Measurements from ENCODE around the gene ALG12.
A peak's percentile ranks its signal among the peaks of the same experiment; 100 is the strongest.

ALG12 gene

DNA sequence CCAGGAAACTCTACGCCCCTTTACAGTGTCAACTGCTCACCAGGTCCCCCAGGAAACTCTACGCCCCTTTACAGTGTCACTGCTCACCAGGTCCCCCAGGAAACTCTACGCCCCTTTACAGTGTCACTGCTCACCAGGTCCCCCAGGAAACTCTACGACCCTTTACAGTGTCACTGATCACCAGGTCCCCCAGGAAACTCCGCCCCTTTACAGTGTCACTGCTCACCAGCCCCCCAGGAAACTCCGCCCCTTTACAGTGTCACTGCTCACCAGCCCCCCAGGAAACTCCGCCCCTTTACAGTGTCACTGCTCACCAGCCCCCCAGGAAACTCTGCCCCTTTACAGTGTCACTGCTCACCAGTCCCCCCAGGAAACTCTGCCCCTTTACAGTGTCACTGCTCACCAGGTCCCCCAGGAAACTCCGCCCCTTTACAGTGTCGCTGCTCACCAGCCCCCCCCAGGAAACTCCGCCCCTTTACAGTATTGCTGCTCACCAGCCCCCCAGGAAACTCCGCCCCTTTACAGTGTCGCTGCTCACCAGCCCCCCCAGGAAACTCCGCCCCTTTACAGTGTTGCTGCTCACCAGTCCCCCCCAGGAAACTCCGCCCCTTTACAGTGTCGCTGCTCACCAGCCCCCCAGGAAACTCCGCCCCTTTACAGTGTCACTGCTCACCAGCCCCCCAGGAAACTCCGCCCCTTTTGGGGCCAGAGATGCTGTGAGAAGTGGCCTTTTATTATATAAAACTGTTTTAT is 27.0 kb upstream of the ALG12 start:
- DNase-seq (ENCODE audit: low spot score) = peak; percentile 48

- DNase-seq (ENCODE audit: low spot score) = no peak
Observed at GRCh38 chr22:49944399-49944891, 26.2 kb upstream of the ALG12 start.

DNA sequence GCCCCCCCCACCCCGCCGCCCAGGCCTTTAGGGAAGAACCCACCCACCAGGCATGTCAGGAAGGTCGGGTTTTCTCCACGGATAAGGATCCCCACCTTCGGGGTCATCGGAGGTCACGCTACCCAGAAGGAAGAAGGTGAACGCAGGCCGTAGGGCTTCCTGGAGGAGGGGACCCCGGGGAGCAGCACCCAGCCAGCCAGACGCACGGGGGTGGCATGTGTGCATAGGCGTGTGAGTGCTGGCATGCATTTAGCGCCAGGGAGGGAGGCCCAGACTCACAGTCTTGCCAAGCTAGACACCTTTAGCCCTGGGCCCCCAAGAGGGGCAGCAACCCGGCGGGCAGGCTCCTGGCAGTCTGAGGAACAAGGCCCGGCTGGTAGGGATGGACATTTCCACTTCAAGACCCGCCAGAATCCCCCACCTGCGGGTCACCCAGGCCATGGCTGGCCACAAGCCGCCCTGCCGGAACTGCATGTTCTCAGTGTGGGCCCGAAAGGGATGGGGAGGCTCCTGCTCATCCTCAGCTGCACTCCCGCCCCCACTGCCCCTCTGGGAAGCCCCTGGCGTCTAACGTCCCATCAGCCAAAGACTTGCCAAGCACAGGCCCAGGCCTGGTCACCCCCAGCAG is 25.6 kb upstream of the ALG12 start:
- no peak for DNase-seq (ENCODE audit: low spot score)

DNA sequence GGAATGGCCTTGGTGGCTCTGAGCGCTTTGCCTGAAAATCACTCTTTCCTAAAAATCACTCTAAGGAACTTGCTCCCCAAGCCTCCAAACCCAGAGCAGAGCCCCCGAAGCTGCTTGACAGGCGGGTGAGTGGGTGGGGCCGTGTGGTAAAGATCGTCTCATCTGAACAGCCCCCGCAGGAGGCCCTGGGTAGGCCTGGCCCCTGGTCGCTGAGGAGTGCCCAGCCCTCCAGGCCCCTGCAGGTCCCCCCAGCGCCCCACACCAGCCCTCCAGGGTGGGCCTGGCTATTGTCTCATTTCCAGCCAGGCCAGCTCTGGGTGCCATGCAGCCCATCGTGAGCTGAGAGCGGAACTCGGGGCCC is 25.1 kb upstream of the ALG12 start:
- DNase-seq (ENCODE audit: low spot score) = no peak

DNA sequence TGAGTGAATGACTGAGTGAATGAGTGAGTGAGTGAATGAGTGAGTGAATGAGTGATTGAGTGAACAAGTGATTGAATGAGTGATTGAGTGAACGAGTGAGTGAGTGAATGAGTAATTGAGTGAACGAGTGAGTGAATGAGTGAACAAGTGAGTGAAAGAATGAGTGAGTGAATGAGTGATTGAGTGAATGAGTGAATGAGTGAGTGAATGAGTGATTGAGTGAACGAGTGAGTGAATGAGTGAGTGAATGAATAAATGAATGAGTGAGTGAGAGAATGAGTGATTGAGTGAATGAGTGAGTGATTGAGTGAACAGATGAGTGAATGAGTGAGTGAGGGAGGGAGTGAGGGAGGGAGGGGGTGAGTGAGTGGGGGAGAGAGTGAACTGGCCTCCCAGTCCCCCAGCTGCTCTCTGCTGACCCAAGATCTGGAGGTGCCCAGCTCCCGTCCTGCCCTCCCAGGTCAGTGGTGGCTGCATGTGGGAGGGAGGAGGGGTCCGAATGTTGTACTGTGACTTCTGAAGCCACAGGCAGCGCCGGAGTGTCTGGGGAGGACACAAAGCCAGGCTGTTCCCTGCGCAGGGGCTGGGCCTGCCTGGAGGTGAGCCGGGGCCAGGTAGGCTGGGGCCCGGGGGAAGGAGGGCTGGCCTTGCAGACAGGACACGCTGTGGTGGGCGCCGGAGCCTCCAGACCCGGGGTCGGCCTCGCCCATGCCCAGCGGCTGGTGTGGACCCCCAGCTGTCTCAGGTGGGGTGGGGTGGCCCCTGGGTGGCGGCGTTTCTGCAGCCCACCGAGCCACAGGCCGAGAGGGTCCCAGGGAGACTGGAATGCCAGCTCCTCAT is 24.5 kb upstream of the ALG12 start:
- DNase-seq (ENCODE audit: low spot score) = no peak

DNA sequence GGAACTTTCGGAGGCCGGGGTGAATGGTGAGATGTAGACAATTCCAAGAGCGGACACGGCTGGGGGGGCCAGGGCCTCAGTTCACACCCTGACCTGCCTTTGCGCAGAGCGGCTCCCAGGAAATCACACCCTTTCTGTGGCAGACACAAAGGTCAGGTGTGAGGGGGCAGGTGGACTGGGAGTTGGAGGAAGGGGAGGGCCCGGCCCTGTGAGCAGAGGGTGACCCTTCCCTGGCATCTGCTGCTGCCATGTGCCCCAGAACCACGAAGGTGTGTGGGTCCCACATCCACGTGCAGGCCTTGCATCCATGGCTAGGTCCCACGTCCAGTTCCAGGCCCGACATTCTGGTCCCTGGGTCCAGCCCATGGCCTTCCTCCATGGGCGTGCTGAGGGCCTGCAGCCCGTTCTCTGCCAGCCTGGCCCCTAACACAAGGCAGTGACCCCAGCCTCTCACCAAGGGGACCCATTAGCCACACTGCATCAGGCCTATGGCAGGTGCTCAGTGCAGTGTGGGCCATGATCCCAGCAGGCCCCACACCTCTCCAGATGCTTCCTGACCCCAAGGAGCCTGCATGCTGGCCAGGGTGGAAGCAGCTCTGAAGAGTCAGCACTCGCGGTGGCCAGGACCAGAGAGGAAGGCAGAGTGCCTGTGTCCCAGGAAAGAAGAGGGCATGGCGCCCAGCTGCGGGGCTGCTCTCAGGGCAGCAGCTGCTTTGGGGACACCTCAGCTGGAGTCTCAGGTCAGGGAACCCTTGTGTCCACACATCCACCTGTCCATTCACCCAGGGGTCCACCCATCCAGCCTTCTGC is 23.5 kb upstream of the ALG12 start:
- no peak for DNase-seq (ENCODE audit: low spot score)

DNA sequence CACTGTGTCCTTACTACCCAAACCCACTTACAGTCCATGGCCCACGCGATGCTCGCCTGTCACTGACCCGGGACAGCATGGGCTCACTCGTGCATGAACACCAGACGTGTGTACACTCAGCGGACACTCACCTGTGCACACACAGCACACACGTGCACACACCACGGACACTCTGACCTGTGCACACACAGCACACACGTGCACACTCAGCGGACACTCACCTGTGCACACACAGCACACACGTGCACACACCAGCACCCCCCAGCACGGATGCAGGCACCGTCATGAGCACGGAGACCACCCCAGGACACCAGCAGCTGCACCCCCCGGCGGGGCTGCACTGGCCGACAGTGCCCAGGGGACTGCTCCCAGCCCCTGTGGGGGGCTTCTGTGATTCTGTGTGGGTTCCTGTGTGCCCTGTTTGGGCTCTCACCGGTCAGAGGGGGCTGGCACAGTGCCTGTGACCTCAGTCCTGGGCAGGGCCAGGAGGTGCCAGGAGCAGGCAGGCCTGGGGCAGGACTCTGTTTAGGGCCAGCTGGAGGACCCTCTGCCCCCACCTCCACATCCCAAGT is 20.4 kb upstream of the ALG12 start:
- DNase-seq (ENCODE audit: low spot score) = no peak

DNA sequence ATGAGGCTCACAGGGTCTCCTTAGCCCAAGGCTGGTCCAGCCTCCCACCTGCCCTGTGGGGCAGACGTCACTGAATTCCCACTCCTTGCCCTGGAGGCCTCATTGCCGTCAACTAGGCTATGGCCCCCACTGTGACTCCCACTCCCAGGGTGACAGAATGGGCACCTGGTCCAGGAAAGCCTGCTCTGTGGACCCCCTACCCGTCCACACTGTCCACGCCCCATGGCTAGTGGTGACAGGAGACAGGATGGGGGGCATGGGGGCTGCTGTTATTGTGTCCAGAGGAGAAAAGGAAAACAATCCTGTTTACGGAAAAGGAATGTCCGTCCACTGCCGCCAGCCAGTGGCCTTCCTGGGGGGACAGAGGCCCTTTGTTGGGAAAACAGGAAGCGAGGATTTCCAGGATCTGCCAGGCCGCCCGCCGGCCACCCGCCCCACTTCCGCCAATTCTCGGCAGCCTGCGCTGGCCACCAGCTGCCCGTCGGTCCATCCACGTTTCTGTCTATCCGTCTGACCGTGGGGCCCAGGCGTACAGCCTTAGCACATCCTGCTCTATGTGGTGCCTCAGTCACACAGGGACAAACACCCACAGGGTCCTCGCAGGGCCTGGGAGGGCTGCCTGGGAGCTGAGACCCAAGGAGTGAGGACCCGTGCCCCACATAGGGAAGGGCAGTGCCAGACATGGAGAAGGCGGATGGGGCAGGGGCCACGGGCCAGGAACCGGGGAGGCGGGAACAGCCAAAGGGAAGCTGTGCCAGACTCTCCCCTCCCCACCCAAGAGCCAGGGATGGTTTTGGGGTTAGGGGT is 19.7 kb upstream of the ALG12 start:
- no peak for DNase-seq (ENCODE audit: low spot score)

DNA sequence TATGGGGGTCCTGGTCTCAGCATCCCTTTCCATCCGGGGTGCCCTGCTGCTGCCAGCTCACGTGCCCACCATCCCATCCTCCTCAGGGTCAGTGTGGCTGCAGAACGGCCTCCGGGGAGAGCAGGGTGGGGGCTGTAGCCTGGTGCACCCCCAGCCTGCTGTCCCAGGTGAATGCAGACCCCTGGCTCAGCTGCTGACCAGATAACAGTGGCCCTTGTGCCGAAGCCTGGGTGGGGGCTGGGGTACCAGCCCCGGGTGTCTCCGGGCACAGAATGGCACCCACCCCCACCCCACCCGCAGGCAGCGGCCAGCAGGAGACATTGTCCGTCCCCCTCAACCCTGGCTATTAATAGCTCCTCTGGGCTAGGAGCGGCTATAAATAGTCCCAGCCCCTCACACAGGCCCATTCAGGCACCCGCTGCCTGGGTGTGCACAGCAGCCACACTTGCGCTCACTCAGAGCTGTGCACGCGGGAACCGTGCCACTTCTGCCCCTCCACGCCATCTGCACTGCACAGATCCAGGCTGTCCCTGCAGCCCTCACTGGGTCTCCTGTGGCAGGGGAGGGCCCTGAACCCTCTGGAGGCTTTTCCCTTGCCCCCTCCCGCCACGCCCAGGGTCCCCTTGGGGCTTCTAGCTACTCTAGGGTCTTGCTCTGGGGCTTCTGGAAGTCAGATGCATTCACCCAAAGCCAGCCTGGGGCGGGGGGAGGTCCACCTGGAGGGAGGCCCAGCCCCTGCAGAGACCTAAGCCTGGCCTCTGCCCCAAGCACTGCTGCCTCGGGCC is 18.9 kb upstream of the ALG12 start:
- no peak for DNase-seq (ENCODE audit: low spot score)

GRCh38 chr22:49936018-49936972 is 18.1 kb upstream of the ALG12 start:
- DNase-seq (ENCODE audit: low spot score) = peak; percentile 93

GRCh38 chr22:49935561-49935960 is 17.3 kb upstream of the ALG12 start:
- peak; percentile 63 for DNase-seq (ENCODE audit: low spot score)

- DNase-seq (ENCODE audit: low spot score) = peak; percentile 89
Observed at GRCh38 chr22:49934891-49935557, 16.8 kb upstream of the ALG12 start.

GRCh38 chr22:49934160-49934890 is 16.1 kb upstream of the ALG12 start:
- DNase-seq (ENCODE audit: low spot score) = no peak

DNA sequence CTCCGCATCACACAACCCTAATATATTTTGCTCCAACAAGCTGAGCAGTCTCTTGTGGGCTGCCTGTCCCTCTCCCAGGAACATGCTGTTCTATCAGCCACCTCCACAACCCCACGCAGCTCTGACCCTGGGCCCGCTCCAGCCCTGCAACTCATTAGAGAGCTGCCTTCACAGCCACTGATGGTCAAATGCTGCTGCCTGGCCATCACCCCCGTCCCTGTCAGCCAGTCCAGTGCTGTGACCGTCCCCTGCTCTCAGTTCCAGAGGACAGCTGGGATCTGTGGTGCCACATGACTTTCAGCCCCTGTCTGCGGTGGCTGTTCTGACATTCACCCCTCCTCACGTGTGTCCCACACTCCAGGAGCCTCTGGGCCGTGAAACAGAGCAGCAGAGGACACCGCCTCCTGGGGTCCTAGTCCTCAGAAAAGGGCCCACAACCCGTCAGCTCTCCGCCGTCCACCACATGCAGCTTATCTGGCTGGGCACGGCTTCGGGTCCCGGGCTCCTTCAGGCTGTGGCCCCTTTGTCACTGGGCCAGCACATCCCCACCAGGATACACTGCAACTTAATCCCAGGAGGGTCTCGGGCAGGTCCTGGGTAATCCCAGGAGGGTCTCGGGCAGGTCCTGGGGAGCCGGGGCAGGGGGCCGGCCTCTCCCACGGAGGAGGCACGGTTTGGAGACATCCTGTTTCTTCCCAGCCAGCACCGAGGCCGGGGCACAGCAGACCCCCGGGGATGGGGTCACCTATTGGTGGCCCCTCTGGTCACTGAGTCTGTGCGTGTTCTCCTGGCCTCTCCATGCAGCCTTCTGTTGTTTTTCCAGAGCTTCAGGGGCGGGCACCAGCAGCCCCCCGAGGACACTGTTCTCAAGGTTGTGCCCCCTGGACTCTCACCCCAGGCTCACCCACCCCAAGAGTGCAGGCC is 15.3 kb upstream of the ALG12 start:
- DNase-seq (ENCODE audit: low spot score) = no peak

DNA sequence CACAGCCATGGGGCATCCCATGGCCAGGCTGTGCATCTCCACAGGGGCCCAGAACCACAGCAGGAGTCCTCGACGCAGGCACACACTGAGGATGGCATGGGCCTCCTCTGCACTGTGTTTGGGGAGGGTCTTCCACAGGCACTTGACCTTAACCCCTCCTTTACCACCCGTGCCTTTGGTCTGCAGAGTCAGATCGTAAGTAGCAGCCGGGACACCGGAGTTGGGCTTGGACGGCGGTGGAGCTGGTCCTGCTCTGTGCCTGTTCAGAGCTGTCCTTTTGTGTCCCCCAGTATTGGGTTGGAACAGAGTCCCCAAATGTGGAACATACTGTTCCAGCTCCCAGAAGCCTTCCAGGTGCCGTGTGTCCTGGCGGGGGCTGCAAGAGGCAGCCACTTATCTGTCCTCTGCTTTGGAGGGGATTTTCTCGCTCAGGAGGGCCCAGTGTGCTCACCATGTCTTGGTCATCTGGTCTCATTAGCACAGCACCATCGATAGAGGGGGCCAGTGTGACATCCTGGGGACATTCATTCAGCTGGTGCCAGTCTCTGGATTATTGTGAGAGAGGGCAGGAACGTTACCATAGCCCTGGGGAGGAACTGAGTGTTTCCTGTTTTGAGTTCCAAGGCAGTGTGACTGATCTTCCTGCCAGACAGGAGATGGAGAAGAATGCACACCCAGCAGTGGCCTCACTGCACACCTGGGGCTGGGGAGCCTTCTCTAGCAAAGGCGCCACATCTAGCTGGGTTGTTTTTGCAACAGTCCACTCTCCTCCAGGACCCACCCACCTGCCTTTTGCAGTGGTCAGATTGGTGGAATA is 12.6 kb upstream of the ALG12 start:
- peak; percentile 63 for DNase-seq (ENCODE audit: low spot score)
